DMS79 (cell line): ENCODE results near the gene ADGRF1.
A peak's percentile ranks its signal among the peaks of the same experiment; 100 is the strongest.

Experiments used
- DNase-seq: peaks from one replicate; lab custom pipeline; 2025; lab: John Stamatoyannopoulos, UW

The ADGRF1 gene

GRCh38 chr6:46979206-46979605 lies 62.9 kb downstream of the ADGRF1 start:
- no peak for DNase-seq

GRCh38 chr6:46974786-46975185 lies 67.3 kb downstream of the ADGRF1 start:
- no peak for DNase-seq

GRCh38 chr6:46973029-46973428 lies 69.1 kb downstream of the ADGRF1 start:
- DNase-seq, result no peak

- no peak for DNase-seq
These were observed 69.6 kb downstream of the ADGRF1 start for GRCh38 chr6:46972531-46972930.

GRCh38 chr6:46969206-46969605 lies 72.9 kb downstream of the ADGRF1 start:
- DNase-seq, result no peak

- DNase-seq, result no peak
These were observed 74.2 kb downstream of the ADGRF1 start for GRCh38 chr6:46967826-46968349.

GRCh38 chr6:46964716-46965519 lies 77.2 kb downstream of the ADGRF1 start:
- DNase-seq, result no peak

- no peak for DNase-seq
These were observed 78.5 kb downstream of the ADGRF1 start for GRCh38 chr6:46963626-46964025.

GRCh38 chr6:46963039-46963438 lies 79.1 kb downstream of the ADGRF1 start:
- no peak for DNase-seq

GRCh38 chr6:46961711-46962110 lies 80.4 kb downstream of the ADGRF1 start:
- no peak for DNase-seq

- no peak for DNase-seq
These were observed 80.9 kb downstream of the ADGRF1 start for GRCh38 chr6:46961232-46961631.

GRCh38 chr6:46959419-46959818 lies 82.7 kb downstream of the ADGRF1 start:
- DNase-seq, result no peak

- DNase-seq, result no peak
These were observed 85.7 kb downstream of the ADGRF1 start for GRCh38 chr6:46956409-46956808.

GRCh38 chr6:46954837-46955451 lies 87.2 kb downstream of the ADGRF1 start:
- DNase-seq, result peak; percentile 96

- DNase-seq, result no peak
These were observed 88.2 kb downstream of the ADGRF1 start for GRCh38 chr6:46953921-46954320.

GRCh38 chr6:46949632-46950280 lies 92.4 kb downstream of the ADGRF1 start:
- no peak for DNase-seq

- DNase-seq, result no peak
These were observed 93.4 kb downstream of the ADGRF1 start for GRCh38 chr6:46948699-46949098.
